Measurements from ENCODE around the gene SMYD3.

DNA sequence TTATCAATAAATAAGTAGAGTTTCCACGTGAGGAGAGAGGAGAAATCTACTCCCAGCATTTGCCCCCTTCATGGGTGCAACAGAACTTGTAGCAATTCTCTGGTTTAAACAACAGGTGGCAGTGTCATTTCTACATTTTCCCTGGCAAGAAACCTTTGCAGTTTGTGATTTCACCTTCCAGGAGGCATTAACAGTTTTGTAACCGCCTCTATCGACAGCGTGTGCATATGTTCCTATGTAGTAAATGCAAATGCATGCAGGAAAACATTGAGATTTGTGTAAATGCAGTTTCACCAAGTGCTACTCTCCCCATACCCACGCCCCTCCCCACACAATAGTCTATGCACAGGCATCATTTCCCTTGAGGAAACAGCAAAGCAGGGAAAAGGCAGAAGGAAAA, 494.7 kb downstream of the SMYD3 start:
- TF ChIP-seq, protein P1, sequence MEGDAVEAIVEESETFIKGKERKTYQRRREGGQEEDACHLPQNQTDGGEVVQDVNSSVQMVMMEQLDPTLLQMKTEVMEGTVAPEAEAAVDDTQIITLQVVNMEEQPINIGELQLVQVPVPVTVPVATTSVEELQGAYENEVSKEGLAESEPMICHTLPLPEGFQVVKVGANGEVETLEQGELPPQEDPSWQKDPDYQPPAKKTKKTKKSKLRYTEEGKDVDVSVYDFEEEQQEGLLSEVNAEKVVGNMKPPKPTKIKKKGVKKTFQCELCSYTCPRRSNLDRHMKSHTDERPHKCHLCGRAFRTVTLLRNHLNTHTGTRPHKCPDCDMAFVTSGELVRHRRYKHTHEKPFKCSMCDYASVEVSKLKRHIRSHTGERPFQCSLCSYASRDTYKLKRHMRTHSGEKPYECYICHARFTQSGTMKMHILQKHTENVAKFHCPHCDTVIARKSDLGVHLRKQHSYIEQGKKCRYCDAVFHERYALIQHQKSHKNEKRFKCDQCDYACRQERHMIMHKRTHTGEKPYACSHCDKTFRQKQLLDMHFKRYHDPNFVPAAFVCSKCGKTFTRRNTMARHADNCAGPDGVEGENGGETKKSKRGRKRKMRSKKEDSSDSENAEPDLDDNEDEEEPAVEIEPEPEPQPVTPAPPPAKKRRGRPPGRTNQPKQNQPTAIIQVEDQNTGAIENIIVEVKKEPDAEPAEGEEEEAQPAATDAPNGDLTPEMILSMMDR (IDR thresholded peaks at IDR 0.05), result no peak
- TF ChIP-seq POLR2A (IDR thresholded peaks at IDR 0.05), result no peak
